Stimulated activated CD4-positive, alpha-beta T cell treated with anti-CD3 and anti-CD28 coated beads, Interleukin-1b, Interleukin-23, amount 100 ng/mL, for 1 hour (primary cell): ENCODE data around the gene PLCL2.

Experiments used
- DNase-seq, 2 donors: peaks; one replicate each; pipeline ENCODE4 v3.0.0-alpha.2; 2020; ENCODE audit warnings: low read depth in 2 of 2

The PLCL2 gene

GRCh38 chr3:16893618-16894200 lies 9.0 kb downstream of the PLCL2 start:
- no peak for DNase-seq

GRCh38 chr3:16896094-16896627 lies 11.4 kb downstream of the PLCL2 start:
- DNase-seq: no peak

DNA sequence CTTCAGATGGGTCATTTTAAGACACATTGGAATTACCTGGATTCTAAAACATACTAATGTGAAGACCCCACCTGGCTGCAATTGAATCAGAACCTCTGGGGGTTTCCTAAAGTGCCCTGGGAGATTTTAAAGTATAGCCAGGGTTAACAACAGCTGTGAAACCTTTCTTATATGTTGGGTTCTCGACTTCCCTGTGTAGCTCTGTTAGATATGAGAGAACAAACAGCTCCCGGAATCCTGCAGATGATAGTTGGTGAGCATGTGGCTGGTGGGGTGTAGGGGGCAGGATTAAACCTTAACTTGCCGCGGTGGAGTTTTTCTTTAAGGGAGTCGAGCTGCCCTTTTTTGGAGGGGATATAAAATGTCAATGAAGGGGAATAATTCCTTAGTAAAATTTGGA lies 12.1 kb downstream of the PLCL2 start:
- no peak for DNase-seq

GRCh38 chr3:16897254-16897926 lies 12.6 kb downstream of the PLCL2 start:
- no peak for DNase-seq

GRCh38 chr3:16898595-16899395 lies 14.0 kb downstream of the PLCL2 start:
- DNase-seq: no peak

GRCh38 chr3:16899919-16900318 lies 15.2 kb downstream of the PLCL2 start:
- no peak for DNase-seq

- DNase-seq: no peak
These were observed 16.2 kb downstream of the PLCL2 start for GRCh38 chr3:16900779-16901440.

GRCh38 chr3:16904423-16905417 lies 20.0 kb downstream of the PLCL2 start:
- no peak for DNase-seq

GRCh38 chr3:16905704-16906103 lies 20.9 kb downstream of the PLCL2 start:
- no peak for DNase-seq

GRCh38 chr3:16906682-16907081 lies 21.9 kb downstream of the PLCL2 start:
- DNase-seq: no peak

DNA sequence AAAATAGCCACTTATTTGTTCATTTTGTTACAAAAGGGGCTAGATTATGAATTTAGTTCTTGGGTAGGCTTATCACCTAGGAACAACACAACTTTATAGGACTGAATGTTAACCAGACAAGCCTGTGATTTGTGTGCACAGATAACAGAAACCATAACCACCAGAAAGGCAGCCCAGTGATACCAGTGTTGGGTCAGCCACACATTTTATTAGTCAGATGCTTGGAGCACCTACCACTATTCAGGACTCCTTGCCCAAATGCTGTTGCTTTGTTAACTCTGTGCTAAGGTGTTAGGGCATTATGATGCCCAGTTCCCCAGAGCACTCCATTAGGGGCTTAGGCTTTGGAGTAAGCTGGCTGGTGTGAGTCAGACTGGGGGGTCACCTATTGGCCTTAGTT lies 22.5 kb downstream of the PLCL2 start:
- no peak for DNase-seq

GRCh38 chr3:16908016-16908807 lies 23.5 kb downstream of the PLCL2 start:
- no peak for DNase-seq

GRCh38 chr3:16908896-16909295 lies 24.1 kb downstream of the PLCL2 start:
- DNase-seq: no peak

DNA sequence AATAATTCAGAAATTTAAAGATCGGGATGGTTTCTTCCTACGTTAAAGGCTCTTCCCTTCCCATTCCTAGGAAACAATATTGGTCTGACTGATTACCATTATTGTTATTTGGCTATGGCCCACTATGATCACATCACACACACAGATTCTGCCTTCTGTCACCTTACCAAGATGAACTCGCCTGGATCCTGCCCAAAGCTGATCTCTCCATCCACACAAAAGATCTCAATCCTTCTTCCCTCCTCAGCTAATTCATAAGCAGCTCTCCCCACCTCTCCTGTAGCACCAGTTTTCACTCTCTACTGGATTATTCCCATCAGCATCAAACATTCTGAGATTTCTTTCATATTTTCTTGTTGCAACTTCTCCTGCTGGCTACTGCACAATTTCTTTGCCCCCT lies 25.0 kb downstream of the PLCL2 start:
- no peak for DNase-seq

GRCh38 chr3:16910207-16910606 lies 25.5 kb downstream of the PLCL2 start:
- no peak for DNase-seq

DNA sequence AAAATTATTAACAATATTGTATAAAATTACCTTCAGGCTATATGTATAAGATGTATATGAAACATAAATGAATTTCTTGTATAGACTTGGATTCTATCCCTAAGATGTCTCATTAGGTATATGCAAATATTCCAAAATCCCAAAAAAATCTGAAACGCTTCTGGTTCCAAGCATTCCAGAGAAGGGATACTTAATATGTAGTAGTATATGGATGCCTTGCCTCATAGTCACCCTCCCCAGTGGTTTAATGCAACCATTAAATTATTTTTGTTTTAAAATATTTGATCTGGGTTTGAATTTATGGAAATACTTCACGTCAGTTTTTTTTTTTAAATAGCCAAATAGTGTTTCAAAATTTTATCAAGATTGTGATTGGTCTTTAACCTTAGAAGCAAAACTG lies 27.2 kb downstream of the PLCL2 start:
- DNase-seq: no peak

GRCh38 chr3:16912400-16913263 lies 27.9 kb downstream of the PLCL2 start:
- DNase-seq: no peak

- no peak for DNase-seq
These were observed 28.5 kb downstream of the PLCL2 start for GRCh38 chr3:16913264-16913580.

- no peak for DNase-seq
These were observed 32.1 kb downstream of the PLCL2 start for GRCh38 chr3:16916840-16917239.
